Measurements from ENCODE around the gene ATP6V0A4.
"Not testable (repeated sequence)": the region's sequence is repeated elsewhere in the genome, so short reads cannot be mapped to it uniquely, and the experiment has no call there.

ATP6V0A4 gene

DNA sequence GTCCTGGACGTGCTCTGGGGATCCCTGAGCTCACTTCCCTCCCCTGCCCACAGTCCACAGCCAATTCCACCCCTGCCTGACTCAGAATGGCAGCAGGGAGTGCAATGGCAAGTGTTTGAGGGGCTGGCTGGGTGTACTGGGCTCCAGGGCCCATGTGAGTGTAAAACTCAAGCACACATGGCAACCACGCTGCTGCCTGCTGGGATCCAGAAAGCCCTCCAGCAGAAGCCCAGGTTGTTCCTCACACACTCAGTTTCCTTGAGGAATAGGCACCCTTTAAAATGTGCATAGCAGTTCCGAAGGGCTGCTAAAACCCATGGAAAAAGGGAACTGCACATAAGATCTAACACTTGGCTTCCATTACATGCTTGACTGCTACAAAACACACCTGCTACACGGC is 11.3 kb upstream of the ATP6V0A4 start:
- DNase-seq (ENCODE audit: insufficient read length, low spot score) (no peak), FAIRE-seq (no peak)
- TF ChIP-seq, protein P1, sequence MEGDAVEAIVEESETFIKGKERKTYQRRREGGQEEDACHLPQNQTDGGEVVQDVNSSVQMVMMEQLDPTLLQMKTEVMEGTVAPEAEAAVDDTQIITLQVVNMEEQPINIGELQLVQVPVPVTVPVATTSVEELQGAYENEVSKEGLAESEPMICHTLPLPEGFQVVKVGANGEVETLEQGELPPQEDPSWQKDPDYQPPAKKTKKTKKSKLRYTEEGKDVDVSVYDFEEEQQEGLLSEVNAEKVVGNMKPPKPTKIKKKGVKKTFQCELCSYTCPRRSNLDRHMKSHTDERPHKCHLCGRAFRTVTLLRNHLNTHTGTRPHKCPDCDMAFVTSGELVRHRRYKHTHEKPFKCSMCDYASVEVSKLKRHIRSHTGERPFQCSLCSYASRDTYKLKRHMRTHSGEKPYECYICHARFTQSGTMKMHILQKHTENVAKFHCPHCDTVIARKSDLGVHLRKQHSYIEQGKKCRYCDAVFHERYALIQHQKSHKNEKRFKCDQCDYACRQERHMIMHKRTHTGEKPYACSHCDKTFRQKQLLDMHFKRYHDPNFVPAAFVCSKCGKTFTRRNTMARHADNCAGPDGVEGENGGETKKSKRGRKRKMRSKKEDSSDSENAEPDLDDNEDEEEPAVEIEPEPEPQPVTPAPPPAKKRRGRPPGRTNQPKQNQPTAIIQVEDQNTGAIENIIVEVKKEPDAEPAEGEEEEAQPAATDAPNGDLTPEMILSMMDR (IDR thresholded peaks at IDR 0.05; ENCODE audit: insufficient read depth, missing control alignments) = no peak

DNA sequence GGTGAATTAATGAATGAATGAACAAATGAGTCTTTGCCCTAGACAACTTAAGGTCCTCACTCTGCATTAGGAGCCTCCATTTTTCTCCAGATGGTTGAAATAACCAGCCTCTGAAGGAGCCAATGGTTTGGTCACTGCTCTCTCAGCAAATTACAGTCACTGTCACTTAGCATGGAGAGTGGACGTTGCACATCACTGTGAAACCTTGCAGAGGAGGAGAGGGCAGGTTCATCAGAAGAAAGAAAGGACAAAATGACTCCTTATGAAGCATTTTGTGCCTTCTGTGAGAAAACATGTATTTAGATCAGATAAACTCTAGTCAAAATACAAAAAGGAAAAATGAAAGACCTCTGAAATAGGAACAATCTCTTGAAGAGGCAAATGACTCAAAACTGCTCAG is 6.6 kb upstream of the ATP6V0A4 start:
- TF ChIP-seq, protein P1 (IDR thresholded peaks at IDR 0.05; ENCODE audit: insufficient read depth, missing control alignments) = no peak
- no peak for DNase-seq (ENCODE audit: insufficient read length, low spot score)
- FAIRE-seq = no peak

DNA sequence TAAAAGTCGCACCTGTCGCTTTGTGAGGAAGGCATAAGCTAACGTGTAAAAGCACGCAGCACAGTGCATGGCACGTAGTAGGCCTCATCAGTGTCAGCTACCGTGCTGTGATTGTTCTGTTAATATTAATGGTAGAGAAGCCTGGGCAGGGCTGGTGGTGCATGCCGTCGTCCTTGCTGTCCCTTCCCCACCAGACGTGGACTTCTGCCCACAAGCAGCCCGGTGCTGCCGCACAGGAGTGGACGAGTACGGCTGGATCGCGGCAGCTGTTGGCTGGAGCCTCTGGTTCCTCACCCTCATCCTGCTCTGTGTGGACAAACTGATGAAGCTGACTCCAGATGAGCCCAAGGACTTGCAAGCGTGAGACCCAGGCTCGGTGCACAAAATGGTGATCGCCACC is 4.7 kb upstream of the ATP6V0A4 start:
- TF ChIP-seq, protein P1 (IDR thresholded peaks at IDR 0.05; ENCODE audit: insufficient read depth, missing control alignments) = no peak
- DNase-seq (ENCODE audit: insufficient read length, low spot score) (no peak), FAIRE-seq (no peak)

DNA sequence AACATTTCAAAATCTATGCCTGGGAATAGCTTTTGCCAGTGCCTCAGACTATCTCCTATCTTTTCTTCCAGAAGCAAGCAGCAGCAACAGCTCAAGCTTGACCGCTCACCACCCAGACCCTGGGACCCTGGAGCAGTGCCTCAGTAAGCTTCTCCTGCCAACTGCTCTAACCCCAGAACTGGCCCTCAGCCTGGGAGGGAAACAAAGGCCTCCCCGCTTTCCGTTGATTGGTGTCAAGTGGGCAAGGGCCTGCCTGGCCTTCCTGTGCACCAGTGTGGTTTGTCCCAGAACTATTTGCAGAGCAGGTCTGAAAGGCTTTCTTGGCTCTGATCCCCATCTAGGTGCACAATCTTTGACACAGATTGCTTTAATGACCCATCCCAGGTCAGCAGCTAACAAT is 3.3 kb upstream of the ATP6V0A4 start:
- TF ChIP-seq, protein P1 (IDR thresholded peaks at IDR 0.05; ENCODE audit: insufficient read depth, missing control alignments) = no peak
- no peak for FAIRE-seq
- DNase-seq (ENCODE audit: insufficient read length, low spot score) = no peak

DNA sequence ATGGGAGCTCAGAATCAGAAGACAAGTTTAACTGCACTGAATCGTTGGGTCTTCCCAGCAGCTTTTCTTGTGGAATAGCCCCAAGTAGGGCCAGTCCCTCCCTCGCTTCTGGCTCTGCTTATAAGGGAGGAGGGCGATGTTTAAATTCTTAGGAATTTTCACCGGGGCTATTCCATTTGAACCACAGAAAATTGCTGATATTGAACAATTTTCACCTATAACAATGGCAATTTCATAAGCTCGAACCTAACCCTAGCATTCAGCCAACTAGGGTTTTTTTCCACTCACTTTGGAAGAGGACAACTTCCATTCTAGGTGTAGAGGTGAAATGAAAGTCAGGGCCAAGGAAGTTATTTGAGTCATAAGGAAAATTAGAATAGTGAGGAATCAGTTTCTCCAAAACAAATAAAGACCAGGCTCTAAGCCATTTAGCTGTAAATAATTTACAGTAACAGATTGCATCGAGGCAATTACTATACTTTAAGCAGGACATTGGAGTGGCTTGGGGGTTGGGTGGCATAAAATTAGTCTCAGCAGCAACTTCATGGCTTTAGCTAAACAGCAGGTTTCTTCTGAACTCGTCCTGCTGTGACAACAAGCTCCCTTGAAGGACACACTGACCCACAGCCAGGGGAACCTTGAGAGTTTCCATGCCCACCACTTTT is 1.5 kb upstream of the ATP6V0A4 start:
- TF ChIP-seq, protein P1 (IDR thresholded peaks at IDR 0.05; ENCODE audit: insufficient read depth, missing control alignments) = no peak
- DNase-seq (ENCODE audit: insufficient read length, low spot score) (no peak), FAIRE-seq (no peak)

DNA sequence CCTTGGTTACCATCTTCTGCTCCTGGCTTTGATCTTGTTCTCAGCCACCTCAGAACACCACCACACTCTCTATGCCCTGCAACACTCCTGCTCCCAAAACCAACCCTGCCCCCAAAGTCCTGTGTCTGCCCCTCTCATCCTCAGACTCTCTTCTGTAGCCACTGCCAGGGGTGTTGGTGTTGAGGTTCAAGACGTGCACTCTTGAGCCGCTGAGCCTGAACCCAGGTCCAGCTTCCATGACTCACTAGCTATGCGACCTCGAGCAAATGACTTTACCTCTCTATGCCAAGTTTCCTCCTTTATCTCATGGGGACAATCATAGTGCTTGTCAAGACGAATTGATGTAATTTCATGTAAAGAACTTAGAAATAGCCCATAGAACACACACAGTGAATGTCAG is 840 bp upstream of the ATP6V0A4 start:
- TF ChIP-seq, protein P1 (IDR thresholded peaks at IDR 0.05; ENCODE audit: insufficient read depth, missing control alignments) = no peak
- DNase-seq (ENCODE audit: insufficient read length, low spot score) = no peak
- FAIRE-seq = no peak

DNA sequence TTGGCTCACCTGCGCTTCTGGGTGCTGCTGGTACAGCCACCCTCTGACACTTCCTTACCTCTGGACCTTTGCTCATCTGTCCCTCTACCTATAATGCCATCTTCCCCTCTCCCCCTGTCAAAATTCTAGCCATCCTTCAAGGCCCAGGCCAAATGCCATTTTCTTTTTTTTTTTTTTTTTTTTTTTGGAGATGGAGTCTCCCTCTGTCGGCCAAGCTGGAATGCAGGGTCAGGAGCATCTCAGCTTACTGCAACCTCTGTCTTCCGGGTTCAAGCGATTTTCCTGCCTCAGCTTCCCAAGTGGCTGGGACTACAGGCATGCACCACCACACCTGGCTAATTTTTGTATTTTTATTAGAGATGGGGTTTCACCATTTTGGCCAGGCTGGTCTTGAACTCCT is 950 bp downstream of the ATP6V0A4 start:
- not testable (repeated sequence) for FAIRE-seq; DNase-seq (ENCODE audit: insufficient read length, low spot score)

Data from D721Med (cell line).